ENCODE data around the gene ERC2. TPM values are rescaled to one million over a fixed set of nuclear protein-coding genes. Genes with fewer than 3 reads are reported as not detected.

The ERC2 gene
- total and polyA plus RNA-seq, 7 donors = 0.52 to 5.7 (median 1.2) TPM; not detected in 2

DNA sequence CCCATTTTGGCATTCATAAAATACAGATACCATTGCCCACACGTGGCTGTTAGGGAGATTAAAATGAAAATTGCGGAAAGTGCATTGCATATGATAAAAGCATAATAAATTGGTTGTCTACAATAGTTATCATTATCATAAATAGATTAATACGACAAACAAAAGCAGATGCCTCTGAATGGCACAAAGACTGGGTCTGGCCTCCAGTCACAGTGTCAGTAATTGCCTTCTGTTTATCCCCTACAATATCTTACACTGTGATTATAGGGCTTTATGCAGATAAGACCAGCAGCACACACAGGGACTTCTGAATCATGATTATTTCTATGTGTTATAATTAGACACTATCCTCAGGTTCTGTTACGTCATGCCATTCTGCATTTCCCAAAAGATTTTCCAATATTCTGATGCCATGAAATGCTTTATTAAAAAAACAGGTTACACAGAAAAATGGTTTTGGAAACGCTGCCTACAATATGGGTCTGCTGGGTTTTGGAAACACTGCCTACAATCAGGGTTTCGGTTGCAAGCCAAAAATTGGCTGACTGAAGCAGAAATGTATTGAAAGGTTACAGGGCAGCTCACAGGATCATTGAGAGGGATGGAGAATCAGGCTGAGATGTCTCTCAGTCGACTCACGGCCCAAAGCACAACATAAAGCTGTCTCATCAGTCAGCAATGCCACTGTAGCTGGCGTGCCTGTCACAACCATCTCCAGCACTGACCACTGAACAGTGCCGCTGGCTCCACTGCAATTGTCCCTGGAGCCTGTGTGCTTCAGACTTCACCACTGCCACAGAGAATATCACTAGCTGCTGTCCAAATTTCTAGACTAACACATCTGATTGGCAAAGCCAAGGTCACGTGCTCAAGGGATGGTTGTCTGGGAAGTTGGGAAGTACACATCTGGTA is 248.1 kb downstream of the ERC2 start:
- TF ChIP-seq, protein P1, sequence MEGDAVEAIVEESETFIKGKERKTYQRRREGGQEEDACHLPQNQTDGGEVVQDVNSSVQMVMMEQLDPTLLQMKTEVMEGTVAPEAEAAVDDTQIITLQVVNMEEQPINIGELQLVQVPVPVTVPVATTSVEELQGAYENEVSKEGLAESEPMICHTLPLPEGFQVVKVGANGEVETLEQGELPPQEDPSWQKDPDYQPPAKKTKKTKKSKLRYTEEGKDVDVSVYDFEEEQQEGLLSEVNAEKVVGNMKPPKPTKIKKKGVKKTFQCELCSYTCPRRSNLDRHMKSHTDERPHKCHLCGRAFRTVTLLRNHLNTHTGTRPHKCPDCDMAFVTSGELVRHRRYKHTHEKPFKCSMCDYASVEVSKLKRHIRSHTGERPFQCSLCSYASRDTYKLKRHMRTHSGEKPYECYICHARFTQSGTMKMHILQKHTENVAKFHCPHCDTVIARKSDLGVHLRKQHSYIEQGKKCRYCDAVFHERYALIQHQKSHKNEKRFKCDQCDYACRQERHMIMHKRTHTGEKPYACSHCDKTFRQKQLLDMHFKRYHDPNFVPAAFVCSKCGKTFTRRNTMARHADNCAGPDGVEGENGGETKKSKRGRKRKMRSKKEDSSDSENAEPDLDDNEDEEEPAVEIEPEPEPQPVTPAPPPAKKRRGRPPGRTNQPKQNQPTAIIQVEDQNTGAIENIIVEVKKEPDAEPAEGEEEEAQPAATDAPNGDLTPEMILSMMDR (IDR thresholded peaks at IDR 0.05) = no peak
- no peak for TF ChIP-seq EP300 (IDR thresholded peaks at IDR 0.05)
- no peak for TF ChIP-seq POLR2AphosphoS5 (IDR thresholded peaks at IDR 0.05)
- TF ChIP-seq POLR2A (IDR thresholded peaks at IDR 0.05) = no peak
- Histone ChIP-seq H3K4me1 (no peaks in the 10 kb centered on the region), H3K27ac (no peak overlapping the region), H3K27me3 (no peaks in the 10 kb centered on the region), H3K9me3 (no peaks in the 10 kb centered on the region), H3K4me3 (no peak overlapping the region), H3K36me3 (no peaks in the 10 kb centered on the region)
- no peak for DNase-seq
- intact Hi-C loops (cut with DNase I) = no loop called here
- 76 to 81% methylated on average over 11 of the region's 11 CpGs for WGBS, 2 donors

DNA sequence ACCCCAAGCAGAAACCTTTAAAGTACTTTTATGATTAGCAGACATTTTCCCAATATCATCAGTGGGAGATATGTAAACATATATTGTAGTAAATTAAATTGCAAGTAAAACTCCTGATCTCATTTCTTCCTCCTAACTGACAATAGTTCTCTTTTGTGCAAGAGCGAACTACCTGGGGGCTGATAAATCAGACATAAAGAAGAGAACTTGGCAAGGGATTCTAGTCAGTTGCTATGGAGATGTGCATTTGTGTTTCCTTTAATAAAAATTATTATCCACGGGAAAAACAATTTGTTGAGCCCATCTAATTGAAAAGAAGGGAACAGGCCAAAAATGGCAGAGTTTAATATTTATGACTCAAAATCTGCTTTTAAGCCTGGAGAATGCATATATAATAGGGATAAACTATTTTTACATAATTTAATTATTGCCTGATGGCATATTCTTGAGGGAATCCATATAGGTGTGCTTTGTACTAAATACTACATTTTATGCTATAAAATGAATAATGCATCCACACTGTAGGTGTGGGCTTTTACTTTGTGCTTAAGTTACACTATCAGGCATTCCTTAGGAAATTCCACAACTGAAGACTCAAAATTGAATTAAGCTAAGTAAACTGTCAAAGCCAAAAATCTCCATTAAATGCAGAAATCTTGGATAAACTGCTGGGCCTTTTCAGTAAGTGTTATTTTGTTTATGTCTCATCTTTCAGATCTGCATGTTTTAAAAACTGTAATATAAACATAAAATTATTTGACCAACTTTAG is 258.1 kb downstream of the ERC2 start:
- Histone ChIP-seq H3K27me3 (no peaks in the 10 kb centered on the region), H3K36me3 (no peaks in the 10 kb centered on the region), H3K4me3 (no peak overlapping the region), H3K4me1 (no peaks in the 10 kb centered on the region), H3K27ac (no peak overlapping the region), H3K9me3 (peaks cover 0 to 6% (median 2%) of the 10 kb centered on the region in 4 donors)
- DNase-seq = no peak
- TF ChIP-seq POLR2A (IDR thresholded peaks at IDR 0.05) = no peak
- TF ChIP-seq, protein P1 (IDR thresholded peaks at IDR 0.05) = no peak
- no peak for TF ChIP-seq EP300 (IDR thresholded peaks at IDR 0.05)
- no peak for TF ChIP-seq POLR2AphosphoS5 (IDR thresholded peaks at IDR 0.05)
- 84 to 85% methylated on average over 2 of the region's 2 CpGs for WGBS, 2 donors
- intact Hi-C loops (cut with DNase I) = no loop called here

DNA sequence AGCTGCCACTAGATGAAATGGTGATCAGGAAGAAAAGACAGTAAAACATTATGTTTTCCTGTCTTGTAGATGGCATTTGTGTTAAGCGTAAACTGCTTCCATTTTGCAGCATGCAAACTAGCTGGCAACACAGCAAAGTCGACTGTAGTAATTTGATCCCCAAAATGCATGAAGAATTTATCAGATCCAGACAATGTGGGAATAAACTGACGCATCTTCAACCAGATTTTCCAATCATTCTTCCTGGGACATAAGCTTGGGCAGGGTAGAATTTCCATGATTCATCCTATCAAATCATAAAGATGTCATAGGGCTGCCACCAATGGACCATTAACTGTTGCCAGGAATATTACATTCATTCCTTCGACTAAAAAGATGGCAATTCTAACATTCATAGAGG is 260.3 kb downstream of the ERC2 start:
- Histone ChIP-seq H3K9me3 (peaks cover 0 to 5% (median under 1%) of the 10 kb centered on the region in 4 donors), H3K27me3 (no peaks in the 10 kb centered on the region), H3K4me1 (no peaks in the 10 kb centered on the region), H3K36me3 (no peaks in the 10 kb centered on the region), H3K27ac (no peak overlapping the region), H3K4me3 (no peak overlapping the region)
- TF ChIP-seq, protein P1 (IDR thresholded peaks at IDR 0.05) = no peak
- TF ChIP-seq EP300 (IDR thresholded peaks at IDR 0.05) (no peak), POLR2A (IDR thresholded peaks at IDR 0.05) (no peak), POLR2AphosphoS5 (IDR thresholded peaks at IDR 0.05) (no peak)
- no peak for DNase-seq
- intact Hi-C loops (cut with DNase I) = no loop called here
- WGBS, 2 donors = 87 to 89% methylated on average over 4 of the region's 4 CpGs

DNA sequence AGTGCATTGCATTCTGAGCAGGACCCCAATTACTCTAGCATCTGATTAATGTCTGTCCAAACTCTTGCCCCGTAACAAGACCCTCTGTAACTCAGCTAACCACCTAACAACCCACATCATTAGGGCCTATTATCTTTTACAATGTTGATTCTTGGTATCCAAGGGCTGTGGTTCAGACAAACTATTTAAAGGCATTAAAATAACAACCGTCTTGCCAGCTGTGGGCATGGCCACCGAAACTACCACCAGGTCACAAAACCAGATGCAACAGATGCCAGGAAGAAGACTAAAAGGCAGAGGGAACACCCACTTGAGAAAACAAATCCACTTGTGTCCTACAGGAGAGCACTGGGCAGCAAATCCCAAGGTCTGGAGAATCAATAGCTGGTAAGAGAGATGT is 262.9 kb downstream of the ERC2 start:
- Histone ChIP-seq H3K27ac (no peak overlapping the region), H3K36me3 (no peaks in the 10 kb centered on the region), H3K4me1 (no peaks in the 10 kb centered on the region), H3K4me3 (no peak overlapping the region), H3K9me3 (no peaks in the 10 kb centered on the region), H3K27me3 (no peaks in the 10 kb centered on the region)
- no peak for DNase-seq
- 29 to 72% methylated on average over 3 of the region's 3 CpGs for WGBS, 2 donors
- intact Hi-C loops (cut with DNase I) = no loop called here
- TF ChIP-seq, protein P1 (IDR thresholded peaks at IDR 0.05) = no peak
- TF ChIP-seq POLR2AphosphoS5 (IDR thresholded peaks at IDR 0.05) (no peak), EP300 (IDR thresholded peaks at IDR 0.05) (no peak), POLR2A (IDR thresholded peaks at IDR 0.05) (no peak)
